Ascending aorta (tissue), 2 donors: Measurements from ENCODE around the gene RBM39. TPM values are rescaled to one million over a fixed set of nuclear protein-coding genes. Genes with fewer than 3 reads are reported as not detected.

Experiments used
- DNase-seq, 2 donors: peaks; one replicate each; pipeline ENCODE4 v3.0.0-alpha.2; 2019; ENCODE audit warnings: low spot score in 2 of 2
- H3K27ac ChIP-seq, 2 donors: fragments of 200-600 bp; sonication (generic); one replicate each; pipeline ENCODE4 v1.5.1; 2016 to 2017; ENCODE audit warnings: mild to moderate bottlenecking in 1 of 2
- H3K27me3 ChIP-seq: fragments of 200-600 bp; sonication (generic); one replicate; pipeline ENCODE4 v1.5.1; 2017
- H3K36me3 ChIP-seq, 2 donors: fragments of 200-600 bp; sonication (generic); one replicate each; pipeline ENCODE4 v1.5.1; 2016
- H3K4me1 ChIP-seq, 2 donors: fragments of 200-600 bp; sonication (generic); one replicate each; pipeline ENCODE4 v1.5.1; 2016 to 2017; ENCODE audit warnings: mild to moderate bottlenecking in 1 of 2
- H3K4me3 ChIP-seq, 2 donors: fragments of 200-600 bp; sonication (generic); one replicate each; pipeline ENCODE4 v1.5.1; 2016 to 2017; ENCODE audit warnings: mild to moderate bottlenecking in 1 of 2
- H3K9me3 ChIP-seq, 2 donors: fragments of 200-600 bp; sonication (generic); one replicate each; pipeline ENCODE4 v1.5.1; 2016
- CTCF ChIP-seq, 3 experiments: fragments of 200-600 bp in 2 of 3; fragments of 450-650 bp in 1 of 3; sonication (generic) in 2 of 3; IDR thresholded peaks; one replicate each; pipeline ENCODE4 v1.5.1; 2016 to 2019; ENCODE audit warnings: antibody characterized with exemption in 3 of 3, mild to moderate bottlenecking in 1 of 3, moderate library complexity in 1 of 3
- intact Hi-C: fragments of 100-400 bp; cut with DNase I; formaldehyde crosslinking; loops from one replicate; pipeline ENCODE4 v1.15.1; 2023
- total RNA-seq: library from RNA; depleted of rRNA; stranded (reverse); fragments of >200 nt; gene quantifications from one replicate; pipeline ENCODE4 v1.1.0, GENCODE V29; 2016

RBM39 gene
- total RNA-seq, 1 donor from 2014 or later = 232 TPM

- no peak for TF ChIP-seq CTCF (IDR thresholded peaks at IDR 0.05)
- Histone ChIP-seq H3K36me3 (peaks cover 16 to 27% of the 10 kb centered on the region in 2 donors), H3K9me3 (no peaks in the 10 kb centered on the region), H3K27me3 (no peaks in the 10 kb centered on the region), H3K4me1 (peaks cover 10 to 28% of the 10 kb centered on the region in 2 donors), H3K27ac (peak overlapping the region; percentile 90 to 97), H3K4me3 (peak overlapping the region; percentile 61 to 63)
- intact Hi-C loops = loop anchor here (1.0 to 10.0 kb wide), 6 partner anchors 28 to 1038 kb away; partner anchors contain the start of genes CPNE1, RBM12 and TP53INP2
- DNase-seq = no peak
Observed at GRCh38 chr20:35742741-35743523, 872 bp upstream of the RBM39 start.

- H3K27ac ChIP-seq = peak overlapping the region; percentile 99 to 100
- no peak for DNase-seq
- intact Hi-C loops = loop anchor here (5.0 to 10.0 kb wide), 2 partner anchors 37 to 1035 kb away; partner anchors contain the start of gene TP53INP2
- no peaks in the 10 kb centered on the region for H3K9me3 ChIP-seq
- peaks cover 13 to 47% of the 10 kb centered on the region in 2 donors for H3K4me1 ChIP-seq
- peaks cover 42 to 61% of the 10 kb centered on the region in 2 donors for H3K36me3 ChIP-seq
- H3K27me3 ChIP-seq = no peaks in the 10 kb centered on the region
- no peak for TF ChIP-seq CTCF (IDR thresholded peaks at IDR 0.05)
- peak overlapping the region; percentile 84 to 86 for H3K4me3 ChIP-seq
Observed at GRCh38 chr20:35739294-35740163, 2.5 kb downstream of the RBM39 start.

GRCh38 chr20:35738410-35739179 lies 3.5 kb downstream of the RBM39 start:
- intact Hi-C loops = no loop called here
- no peak for TF ChIP-seq CTCF (IDR thresholded peaks at IDR 0.05)
- Histone ChIP-seq H3K4me3 (peak overlapping the region in 1 of 2 donors; percentile 86), H3K27me3 (no peaks in the 10 kb centered on the region), H3K4me1 (peaks cover 15 to 52% of the 10 kb centered on the region in 2 donors), H3K36me3 (peaks cover 51 to 71% of the 10 kb centered on the region in 2 donors), H3K9me3 (no peaks in the 10 kb centered on the region), H3K27ac (peak overlapping the region; percentile 35 to 100)
- DNase-seq = no peak

- Histone ChIP-seq H3K9me3 (no peaks in the 10 kb centered on the region), H3K4me3 (peak overlapping the region in 1 of 2 donors; percentile 86), H3K4me1 (peaks cover 15 to 56% of the 10 kb centered on the region in 2 donors), H3K27me3 (no peaks in the 10 kb centered on the region), H3K27ac (peak overlapping the region in 1 of 2 donors; percentile 35), H3K36me3 (peaks cover 57 to 78% of the 10 kb centered on the region in 2 donors)
- intact Hi-C loops = no loop called here
- no peak for TF ChIP-seq CTCF (IDR thresholded peaks at IDR 0.05)
- no peak for DNase-seq
Observed at GRCh38 chr20:35737865-35738333, 4.2 kb downstream of the RBM39 start.
